ENCODE results near the gene REXO4.

REXO4 gene

DNA sequence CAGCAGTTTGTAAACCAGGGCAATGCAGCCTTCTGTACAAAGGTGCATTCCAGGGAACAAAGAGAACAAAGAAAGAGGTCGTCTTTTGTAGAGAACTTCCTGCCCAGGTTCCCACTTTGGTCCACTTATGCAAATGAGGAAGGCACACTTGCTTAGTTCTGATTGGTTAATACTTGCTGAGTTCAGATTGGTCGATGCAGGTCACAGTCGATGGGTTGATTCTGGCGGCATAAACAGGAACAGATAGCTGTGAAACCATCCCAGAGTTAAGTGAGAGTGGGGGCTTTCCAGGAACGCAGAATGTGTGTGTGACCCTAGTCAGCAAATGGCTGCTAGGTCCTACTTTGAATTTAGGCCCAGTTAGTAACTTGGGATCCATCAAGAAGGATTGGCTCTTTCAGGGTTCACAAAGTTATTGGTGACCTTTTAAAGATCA, 2.6 kb upstream of the REXO4 start:
- TF ChIP-seq GATA2 (IDR thresholded peaks at IDR 0.05; ENCODE audit: low read depth, low read length) (no peak), GATA3 (IDR thresholded peaks at IDR 0.05; ENCODE audit: low read depth, low read length) (no peak)

GRCh38 chr9:133419005-133419404, 1.2 kb upstream of the REXO4 start:
- TF ChIP-seq GATA3 (IDR thresholded peaks at IDR 0.05; ENCODE audit: low read depth, low read length): no peak
- TF ChIP-seq GATA2 (IDR thresholded peaks at IDR 0.05; ENCODE audit: low read depth, low read length): no peak

- TF ChIP-seq GATA2 (IDR thresholded peaks at IDR 0.05; ENCODE audit: low read depth, low read length): no peak
- no peak for TF ChIP-seq GATA3 (IDR thresholded peaks at IDR 0.05; ENCODE audit: low read depth, low read length)
Measured at GRCh38 chr9:133415170-133415569, 2.6 kb downstream of the REXO4 start.

- TF ChIP-seq GATA3 (IDR thresholded peaks at IDR 0.05; ENCODE audit: low read depth, low read length) (no peak), GATA2 (IDR thresholded peaks at IDR 0.05; ENCODE audit: low read depth, low read length) (no peak)
Measured at GRCh38 chr9:133408042-133408441, 9.8 kb downstream of the REXO4 start.

DNA sequence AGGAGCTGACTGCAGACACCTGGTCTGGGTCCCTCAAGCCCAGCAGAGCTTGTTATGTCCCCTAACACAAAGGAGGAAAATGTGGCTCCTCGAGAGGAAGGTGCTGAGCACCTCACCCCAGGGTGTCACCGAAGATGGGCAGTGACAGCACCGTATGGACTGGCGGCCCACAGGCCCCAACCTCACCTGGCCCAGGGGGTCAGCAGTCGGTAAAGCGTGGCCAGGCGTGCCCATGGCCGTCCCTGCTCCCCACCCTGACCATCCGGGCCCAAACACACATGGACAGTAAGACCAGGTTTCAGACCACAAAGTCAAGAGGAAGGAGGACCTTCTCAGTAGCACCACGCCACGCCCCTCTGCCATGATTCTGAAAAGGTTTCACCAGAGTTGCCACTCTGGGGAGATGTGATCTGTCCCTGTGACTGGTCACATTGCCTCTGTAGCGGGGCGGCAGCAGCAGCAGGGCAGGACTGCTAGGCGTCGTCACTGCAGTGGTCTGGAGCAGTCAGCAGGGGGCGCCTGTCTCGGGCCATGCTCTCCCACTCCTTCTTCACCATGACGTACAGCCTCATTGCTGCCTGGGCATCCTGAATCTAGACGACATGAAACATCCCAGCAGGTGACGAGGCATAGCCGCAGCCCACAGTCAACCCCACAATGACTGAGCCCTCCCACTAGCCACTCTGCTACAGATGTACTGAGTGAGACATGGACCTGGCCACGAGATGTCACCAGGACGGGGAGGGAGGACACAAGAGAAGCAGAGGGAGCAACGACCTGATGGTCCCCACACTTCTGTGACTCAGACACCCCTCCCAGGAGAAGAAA, 11.1 kb downstream of the REXO4 start:
- no peak for TF ChIP-seq GATA3 (IDR thresholded peaks at IDR 0.05; ENCODE audit: low read depth, low read length)
- TF ChIP-seq GATA2 (IDR thresholded peaks at IDR 0.05; ENCODE audit: low read depth, low read length): no peak

DNA sequence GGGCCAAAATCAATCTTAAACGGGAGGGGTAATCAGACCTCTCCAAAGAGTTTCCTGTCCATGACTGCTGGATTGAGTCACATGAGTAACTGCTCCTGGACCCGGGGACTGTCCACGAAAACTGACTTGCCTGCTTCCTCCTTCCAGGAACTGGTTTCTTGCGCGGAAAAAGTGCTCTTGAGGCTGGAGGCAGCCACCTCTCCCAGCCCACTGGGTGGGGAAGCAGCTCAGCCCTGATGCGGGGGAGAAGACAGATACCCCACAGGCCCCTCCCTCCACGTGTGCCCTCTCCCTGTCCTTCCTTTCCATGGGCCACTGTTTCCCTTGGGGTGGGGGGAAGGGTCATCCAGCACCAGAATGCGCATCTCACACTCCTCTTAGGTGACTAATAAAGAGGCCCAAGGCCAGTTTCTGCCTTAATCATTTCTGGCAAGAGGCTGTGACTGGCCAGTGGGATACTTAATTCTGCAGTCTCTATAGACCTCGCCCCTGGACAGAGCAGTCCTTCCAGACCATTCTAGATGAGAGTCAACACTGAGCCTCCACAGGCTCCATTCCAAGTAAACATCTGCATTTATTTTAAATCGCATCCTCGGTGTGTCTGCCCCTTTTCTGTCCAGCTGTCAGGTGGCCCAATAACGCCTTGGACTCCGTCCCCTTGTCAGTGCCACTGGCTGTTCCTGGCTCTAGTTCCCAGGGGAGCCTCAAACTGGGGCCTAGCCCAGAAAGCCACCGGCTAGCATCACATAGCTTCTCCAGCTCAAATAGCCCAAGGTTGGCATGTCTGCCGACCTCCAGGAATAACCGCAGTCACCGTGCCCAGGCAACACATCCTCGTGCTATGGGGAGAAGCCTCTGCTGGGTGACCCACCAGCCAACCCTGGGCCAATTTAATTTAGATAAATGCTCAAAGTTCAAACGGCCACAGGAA, 12.0 kb downstream of the REXO4 start:
- TF ChIP-seq GATA2 (IDR thresholded peaks at IDR 0.05; ENCODE audit: low read depth, low read length) (no peak), GATA3 (IDR thresholded peaks at IDR 0.05; ENCODE audit: low read depth, low read length) (no peak)

- no peak for TF ChIP-seq GATA2 (IDR thresholded peaks at IDR 0.05; ENCODE audit: low read depth, low read length)
- no peak for TF ChIP-seq GATA3 (IDR thresholded peaks at IDR 0.05; ENCODE audit: low read depth, low read length)
Measured at GRCh38 chr9:133404454-133405002, 13.3 kb downstream of the REXO4 start.

GRCh38 chr9:133403766-133404453, 13.9 kb downstream of the REXO4 start:
- TF ChIP-seq GATA2 (IDR thresholded peaks at IDR 0.05; ENCODE audit: low read depth, low read length): no peak
- TF ChIP-seq GATA3 (IDR thresholded peaks at IDR 0.05; ENCODE audit: low read depth, low read length): no peak

DNA sequence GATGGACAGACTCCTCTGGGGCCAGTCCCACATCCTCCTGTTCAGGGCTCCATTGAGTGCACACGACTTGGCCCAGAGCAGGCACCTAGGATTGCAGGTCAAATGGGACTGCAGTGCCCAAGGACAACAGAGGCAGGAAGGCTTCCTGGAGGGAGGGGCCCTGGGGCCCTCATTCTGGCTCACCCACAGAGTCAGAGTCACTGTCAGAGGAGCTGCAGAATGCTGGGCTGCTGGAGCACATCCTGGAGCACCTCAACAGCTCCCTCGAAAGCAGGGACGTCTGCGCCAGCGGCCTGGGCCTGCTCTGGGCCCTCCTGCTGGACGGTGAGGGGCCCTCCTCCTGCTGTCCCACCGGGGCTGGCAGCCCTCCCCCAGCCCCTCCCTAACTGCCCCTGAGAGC, 15.1 kb downstream of the REXO4 start:
- TF ChIP-seq GATA2 (IDR thresholded peaks at IDR 0.05; ENCODE audit: low read depth, low read length) (no peak), GATA3 (IDR thresholded peaks at IDR 0.05; ENCODE audit: low read depth, low read length) (no peak)

DNA sequence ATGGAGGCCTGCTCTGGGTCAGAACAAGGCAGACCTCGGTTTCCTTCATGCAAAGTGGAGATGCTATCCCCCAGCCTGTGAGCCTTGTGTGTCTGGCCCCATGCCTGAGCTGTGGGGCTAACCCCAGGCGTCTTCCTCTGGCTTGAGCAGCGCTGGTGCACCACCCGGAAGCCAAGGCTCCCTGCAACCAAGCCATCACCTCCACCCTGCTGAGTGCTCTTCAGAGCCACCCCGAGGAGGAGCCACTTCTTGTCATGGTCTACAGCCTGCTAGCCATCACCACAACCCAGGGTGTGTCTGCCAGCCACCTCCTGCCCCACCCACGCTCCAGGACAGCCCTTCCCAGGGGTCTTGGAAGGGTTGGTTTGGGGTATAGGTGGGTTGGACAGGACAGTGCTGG, 16.2 kb downstream of the REXO4 start:
- TF ChIP-seq GATA2 (IDR thresholded peaks at IDR 0.05; ENCODE audit: low read depth, low read length) (no peak), GATA3 (IDR thresholded peaks at IDR 0.05; ENCODE audit: low read depth, low read length) (no peak)

DNA sequence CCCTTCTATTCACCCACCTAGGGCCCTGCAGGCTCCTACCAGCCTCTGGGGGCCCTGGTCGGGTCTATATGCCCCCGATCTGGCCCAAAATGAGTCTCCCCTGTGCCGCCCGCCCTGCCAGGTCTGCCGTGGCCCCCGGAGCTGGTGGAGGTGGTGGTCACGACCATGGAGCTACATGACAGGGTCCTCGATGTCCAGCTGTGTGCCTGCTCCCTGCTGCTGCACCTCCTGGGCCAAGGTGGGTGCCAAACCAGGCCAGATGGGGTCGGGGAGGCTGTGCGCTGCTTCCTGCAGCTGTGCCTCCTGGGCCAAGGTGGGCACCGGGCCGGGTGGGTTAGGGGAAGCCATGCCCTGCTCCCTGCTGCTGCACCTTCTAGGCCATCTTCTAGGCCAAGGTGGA, 17.5 kb downstream of the REXO4 start:
- no peak for TF ChIP-seq GATA3 (IDR thresholded peaks at IDR 0.05; ENCODE audit: low read depth, low read length)
- no peak for TF ChIP-seq GATA2 (IDR thresholded peaks at IDR 0.05; ENCODE audit: low read depth, low read length)

DNA sequence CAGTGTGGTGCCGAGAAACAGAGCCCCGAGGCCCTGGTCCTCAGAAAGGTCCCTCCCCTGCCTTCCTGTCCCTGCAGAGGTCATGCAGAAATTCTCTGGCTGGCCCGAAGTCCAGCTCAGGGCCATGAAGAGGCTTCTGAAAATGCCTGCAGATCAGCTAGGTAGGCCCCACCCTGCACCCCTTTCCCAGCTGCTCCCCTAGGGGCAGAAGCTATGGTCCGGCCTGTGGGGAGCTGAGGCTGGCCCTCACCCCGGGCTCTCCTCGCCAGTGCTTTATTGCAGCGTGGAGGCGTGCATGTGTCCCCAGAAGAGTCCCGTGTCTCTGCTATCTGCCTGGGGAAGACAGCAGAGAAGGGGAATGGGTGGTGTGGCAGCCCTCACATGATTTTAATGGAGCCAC, 19.9 kb downstream of the REXO4 start:
- TF ChIP-seq GATA2 (IDR thresholded peaks at IDR 0.05; ENCODE audit: low read depth, low read length) (no peak), GATA3 (IDR thresholded peaks at IDR 0.05; ENCODE audit: low read depth, low read length) (no peak)

DNA sequence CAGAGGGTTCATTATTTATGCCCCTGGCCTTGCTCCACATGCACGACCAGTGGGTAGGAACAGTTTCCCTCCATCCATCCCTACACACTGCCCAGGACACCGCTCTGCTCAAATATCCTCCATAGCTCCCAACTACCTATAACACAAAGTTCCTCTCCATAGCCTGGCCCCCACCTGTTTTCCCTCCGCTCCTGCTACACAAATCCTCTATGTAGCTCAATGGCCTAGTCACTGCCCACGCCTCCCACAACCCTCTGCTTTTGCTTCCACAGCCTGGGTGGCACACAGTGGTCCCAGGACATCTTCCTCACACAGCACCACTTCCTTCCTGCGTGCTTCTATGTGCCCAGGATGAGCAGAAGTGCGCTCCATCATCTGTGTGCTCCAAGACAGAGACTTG, 20.4 kb downstream of the REXO4 start:
- no peak for TF ChIP-seq GATA3 (IDR thresholded peaks at IDR 0.05; ENCODE audit: low read depth, low read length)
- no peak for TF ChIP-seq GATA2 (IDR thresholded peaks at IDR 0.05; ENCODE audit: low read depth, low read length)

- no peak for TF ChIP-seq GATA2 (IDR thresholded peaks at IDR 0.05; ENCODE audit: low read depth, low read length)
- no peak for TF ChIP-seq GATA3 (IDR thresholded peaks at IDR 0.05; ENCODE audit: low read depth, low read length)
Measured at GRCh38 chr9:133396952-133397351, 20.9 kb downstream of the REXO4 start.

Measured in SH-SY5Y (cell line).